Left lung (tissue), 10 donors: ENCODE data around the gene ALKBH8. TPM values are rescaled to one million over a fixed set of nuclear protein-coding genes. Genes with fewer than 3 reads are reported as not detected.
"Not testable (repeated sequence)": the region's sequence is repeated elsewhere in the genome, so short reads cannot be mapped to it uniquely, and the experiment has no call there.

Source experiments
- ATAC-seq: fragments of 200-7000 bp; cut with Tn5 transposase; one replicate; pipeline ENCODE4 v1.9.1; 2020; ENCODE audit warnings: moderate library complexity
- DNase-seq, 4 donors: peaks; one replicate each; pipeline ENCODE4 v3.0.0-alpha.2; 2013 to 2020
- H3K27ac ChIP-seq, 2 donors: fragments of 200-600 bp; sonication (generic) in 1 of 2; one replicate each; pipeline versions ENCODE4 v1.5.0 to v1.8.0; 2020 to 2021
- H3K27me3 ChIP-seq, 2 donors: fragments of 200-600 bp; sonication (generic) in 1 of 2; one replicate each; pipeline versions ENCODE4 v1.5.0 to v1.8.0; 2020 to 2021
- H3K36me3 ChIP-seq, 2 donors: fragments of 200-600 bp; sonication (generic) in 1 of 2; one replicate each; pipeline versions ENCODE4 v1.5.0 to v1.8.0; 2020 to 2021
- H3K4me1 ChIP-seq, 2 donors: fragments of 200-600 bp; one replicate each; pipeline ENCODE4 v1.8.0; 2021
- H3K4me3 ChIP-seq, 2 donors: fragments of 200-600 bp; sonication (generic) in 1 of 2; one replicate each; pipeline versions ENCODE4 v1.5.0 to v1.8.0; 2020 to 2021; ENCODE audit warnings: mild to moderate bottlenecking in 1 of 2
- H3K9me3 ChIP-seq, 2 donors: fragments of 200-600 bp; sonication (generic) in 1 of 2; one replicate each; pipeline versions ENCODE4 v1.5.0 to v1.8.0; 2020 to 2021
- intact Hi-C, 2 donors: fragments of 100-400 bp; cut with DNase I; formaldehyde crosslinking; loops; one replicate each; pipeline versions ENCODE4 v1.11.2 to v1.14.2; 2022
- polyA plus RNA-seq, 6 donors: library from polyadenylated mRNA; unstranded; fragments of 120-200 nt; gene quantifications; one replicate each; pipeline ENCODE4 v1.2.1, GENCODE V29; 2013; ENCODE audit not compliant: insufficient read length in 6 of 6
- total RNA-seq, 2 donors: library from RNA; stranded (reverse); fragmentation: NEBNext Ultra II Directional; extraction: Animal tissue kit (Norgen Biotek cat#: 25700); gene quantifications; one replicate each; pipeline ENCODE4 v1.2.1, GENCODE V29; 2021
- TF ChIP-seq, protein P1 (sequence below), 2 donors: fragments of 200-600 bp; sonication (generic) in 1 of 2; IDR thresholded peaks; one replicate each; pipeline versions ENCODE4 v1.5.0 to v1.8.0; 2021; ENCODE audit warnings: antibody characterized with exemption in 2 of 2
- donor health status: DM: no; HTN: yes; CAD: no.
- donor health status: DM: no; HTN: no; CAD: no.

Gene ALKBH8
- total and polyA plus RNA-seq, 8 donors = 6.5 to 16.5 (median 14.8) TPM

DNA sequence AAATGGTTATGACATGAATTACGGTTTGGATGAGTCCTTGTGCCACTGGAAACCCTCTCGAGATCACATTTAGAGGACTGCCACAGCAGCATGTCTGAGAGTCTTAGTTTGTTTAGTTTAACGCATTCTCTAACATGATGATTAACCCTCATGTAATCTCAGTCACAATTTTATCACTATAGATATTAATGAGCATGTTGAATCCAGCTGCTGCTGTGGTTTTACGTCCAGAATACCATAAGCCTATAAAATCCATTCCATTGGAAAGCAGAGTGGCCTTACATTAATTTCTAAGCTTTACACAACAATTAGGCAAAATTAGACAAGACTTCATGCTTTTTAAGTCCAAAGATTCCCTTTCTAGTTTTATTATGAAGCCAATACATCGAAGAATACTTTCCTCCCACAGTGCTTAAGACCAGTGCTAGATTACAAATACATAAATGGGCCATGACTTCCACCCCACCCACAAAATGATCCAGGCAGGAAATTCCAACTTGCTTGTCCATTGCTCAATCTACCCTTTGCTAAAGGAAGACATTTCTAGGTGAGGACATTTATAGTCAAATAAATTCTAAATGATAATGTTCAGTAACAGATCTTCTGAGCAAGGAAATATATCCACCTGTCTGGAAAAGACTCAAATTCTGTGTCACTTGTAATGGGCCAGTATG lies 21.9 kb upstream of the ALKBH8 start:
- H3K4me3 ChIP-seq = no peak overlapping the region
- TF ChIP-seq, protein P1, sequence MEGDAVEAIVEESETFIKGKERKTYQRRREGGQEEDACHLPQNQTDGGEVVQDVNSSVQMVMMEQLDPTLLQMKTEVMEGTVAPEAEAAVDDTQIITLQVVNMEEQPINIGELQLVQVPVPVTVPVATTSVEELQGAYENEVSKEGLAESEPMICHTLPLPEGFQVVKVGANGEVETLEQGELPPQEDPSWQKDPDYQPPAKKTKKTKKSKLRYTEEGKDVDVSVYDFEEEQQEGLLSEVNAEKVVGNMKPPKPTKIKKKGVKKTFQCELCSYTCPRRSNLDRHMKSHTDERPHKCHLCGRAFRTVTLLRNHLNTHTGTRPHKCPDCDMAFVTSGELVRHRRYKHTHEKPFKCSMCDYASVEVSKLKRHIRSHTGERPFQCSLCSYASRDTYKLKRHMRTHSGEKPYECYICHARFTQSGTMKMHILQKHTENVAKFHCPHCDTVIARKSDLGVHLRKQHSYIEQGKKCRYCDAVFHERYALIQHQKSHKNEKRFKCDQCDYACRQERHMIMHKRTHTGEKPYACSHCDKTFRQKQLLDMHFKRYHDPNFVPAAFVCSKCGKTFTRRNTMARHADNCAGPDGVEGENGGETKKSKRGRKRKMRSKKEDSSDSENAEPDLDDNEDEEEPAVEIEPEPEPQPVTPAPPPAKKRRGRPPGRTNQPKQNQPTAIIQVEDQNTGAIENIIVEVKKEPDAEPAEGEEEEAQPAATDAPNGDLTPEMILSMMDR (IDR thresholded peaks at IDR 0.05) = no peak
- no peak overlapping the region for H3K27ac ChIP-seq
- no peaks in the 10 kb centered on the region for H3K36me3 ChIP-seq
- intact Hi-C loops = no loop called here
- peaks cover 13 to 66% of the 10 kb centered on the region in 2 donors for H3K27me3 ChIP-seq
- ATAC-seq (no peak), DNase-seq (no peak)
- H3K9me3 ChIP-seq = no peaks in the 10 kb centered on the region
- peaks cover 10 to 19% of the 10 kb centered on the region in 2 donors for H3K4me1 ChIP-seq

DNA sequence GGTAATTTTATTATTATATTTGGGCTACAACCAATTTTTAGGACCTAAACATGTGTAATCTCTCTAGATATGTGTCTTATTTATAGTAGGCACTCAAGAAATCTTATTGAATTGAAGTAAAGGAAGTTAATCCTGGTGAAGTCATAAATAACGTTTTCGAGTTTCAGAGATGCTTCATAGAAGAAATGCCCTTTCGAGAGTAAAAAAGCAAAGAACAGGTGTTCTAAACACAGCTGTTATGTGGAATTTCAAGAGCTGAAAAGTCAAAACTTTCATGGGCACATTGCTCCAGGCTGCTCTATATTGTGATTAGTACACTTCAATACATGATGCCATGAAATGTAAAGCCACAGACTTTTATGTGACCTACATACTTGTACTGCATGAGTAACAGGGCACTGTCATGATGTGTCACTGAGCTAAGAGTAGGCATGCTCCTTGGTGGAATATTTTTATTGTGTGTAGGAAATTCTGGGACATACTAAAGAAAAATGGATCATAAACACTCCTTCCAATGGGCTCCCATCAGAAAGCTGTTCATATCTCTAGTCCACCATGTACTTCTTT lies 18.2 kb upstream of the ALKBH8 start:
- Histone ChIP-seq H3K27ac (no peak overlapping the region), H3K36me3 (no peaks in the 10 kb centered on the region), H3K27me3 (peaks cover 0 to 31% of the 10 kb centered on the region in 2 donors), H3K4me3 (no peak overlapping the region), H3K9me3 (no peaks in the 10 kb centered on the region), H3K4me1 (no peaks in the 10 kb centered on the region)
- TF ChIP-seq, protein P1 (IDR thresholded peaks at IDR 0.05) = no peak
- no peak for ATAC-seq
- no peak for DNase-seq
- intact Hi-C loops = no loop called here

DNA sequence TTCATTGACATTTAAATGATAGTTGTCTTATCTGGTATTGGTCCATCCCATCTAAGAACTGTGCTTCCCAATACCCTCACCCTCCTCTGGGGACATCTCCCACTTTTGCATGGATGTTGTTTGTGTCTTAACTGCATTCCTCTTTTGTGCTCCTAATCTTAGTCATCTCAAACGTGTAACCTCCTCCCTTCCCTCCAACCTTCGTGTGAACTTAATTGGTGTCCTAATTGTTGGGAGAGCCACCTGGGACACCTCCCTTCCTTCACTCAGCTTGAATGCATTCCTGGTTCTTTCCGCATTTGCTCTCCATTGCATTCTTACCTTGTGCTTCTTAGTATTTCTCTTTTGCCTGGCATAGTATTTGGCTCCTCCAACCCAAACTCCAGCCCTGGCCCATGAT lies 15.6 kb upstream of the ALKBH8 start:
- Histone ChIP-seq H3K36me3 (no peaks in the 10 kb centered on the region), H3K9me3 (no peaks in the 10 kb centered on the region), H3K4me3 (no peak overlapping the region), H3K27ac (no peak overlapping the region), H3K27me3 (peaks cover 0 to 8% of the 10 kb centered on the region in 2 donors), H3K4me1 (no peaks in the 10 kb centered on the region)
- ATAC-seq (no peak), DNase-seq (no peak)
- TF ChIP-seq, protein P1 (IDR thresholded peaks at IDR 0.05) = no peak
- intact Hi-C loops = no loop called here

DNA sequence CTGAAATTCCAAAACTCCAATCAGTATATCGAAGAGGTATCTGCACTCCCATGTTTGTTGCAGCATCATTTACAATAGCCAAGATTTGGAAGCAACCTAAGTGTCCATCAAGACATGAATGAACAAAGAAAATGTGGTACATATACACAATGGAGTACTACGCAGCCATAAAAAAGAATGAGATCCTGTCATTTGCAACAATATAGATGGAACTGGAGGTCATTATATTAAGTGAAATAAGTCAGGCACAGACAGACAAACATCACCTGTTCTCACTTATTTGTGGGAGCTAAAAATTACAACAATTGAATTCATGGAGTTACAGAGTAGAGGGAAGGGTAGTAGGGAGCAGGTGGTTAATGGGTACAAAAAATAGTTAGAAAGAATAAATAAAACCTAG lies 13.6 kb upstream of the ALKBH8 start:
- H3K27ac ChIP-seq, ATAC-seq, H3K36me3 ChIP-seq, DNase-seq, H3K4me1 ChIP-seq, H3K27me3 ChIP-seq, H3K4me3 ChIP-seq, H3K9me3 ChIP-seq: not testable (repeated sequence)
- intact Hi-C loops = loop anchor here in 1 of 2 donors (5.0 kb wide), 1 partner anchor 108 kb away; no protein-coding TSS in a partner anchor

DNA sequence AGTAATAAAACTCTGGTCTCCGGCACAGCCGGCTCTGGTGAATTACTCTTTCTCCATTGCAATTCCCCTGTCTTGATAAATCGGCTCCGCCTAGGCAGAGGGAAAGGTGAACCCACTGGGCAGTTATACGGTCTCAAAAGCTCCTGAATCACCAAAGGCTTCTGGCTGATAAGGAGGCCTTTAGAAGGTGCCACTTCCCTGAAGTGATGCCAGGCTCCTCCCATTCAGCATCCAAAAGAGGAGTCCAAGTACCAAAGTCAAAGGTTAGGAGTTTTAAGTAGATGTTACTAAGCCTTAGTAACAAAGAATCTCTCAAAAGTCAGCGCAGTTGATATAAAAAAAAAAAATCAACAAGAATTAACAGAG lies 11.8 kb upstream of the ALKBH8 start:
- ATAC-seq (peak; percentile 87), DNase-seq (no peak)
- Histone ChIP-seq H3K4me1 (no peaks in the 10 kb centered on the region), H3K36me3 (no peaks in the 10 kb centered on the region), H3K27ac (no peak overlapping the region), H3K4me3 (no peak overlapping the region), H3K27me3 (no peaks in the 10 kb centered on the region), H3K9me3 (no peaks in the 10 kb centered on the region)
- intact Hi-C loops = loop anchor here in 1 of 2 donors (5.0 kb wide), 1 partner anchor 110 kb away; no protein-coding TSS in a partner anchor
- TF ChIP-seq, protein P1 (IDR thresholded peaks at IDR 0.05) = no peak
